HepG2 (cell line): Measurements from ENCODE around the gene NDUFAF3. TPM values are rescaled to one million over a fixed set of nuclear protein-coding genes. Genes with fewer than 3 reads are reported as not detected.

ENCODE experiments used
- ARID2 ChIP-seq: sonication (generic); formaldehyde crosslinking; IDR thresholded peaks from 2 replicates; pipeline ENCODE4 v1.8.1; 2022; ENCODE audit warnings: mild to moderate bottlenecking, missing genetic modification reagents, borderline replicate concordance
- HDAC1 ChIP-seq: sonication (generic); formaldehyde crosslinking; IDR thresholded peaks from 2 replicates; pipeline ENCODE4 v1.5.1; 2020; ENCODE audit warnings: mild to moderate bottlenecking, missing genetic modification reagents
- HIVEP1 ChIP-seq: sonication (generic); formaldehyde crosslinking; IDR thresholded peaks from 2 replicates; pipeline ENCODE4 v1.4.0; 2020; ENCODE audit warnings: mild to moderate bottlenecking, missing genetic modification reagents
- JUNB ChIP-seq: sonication (generic); formaldehyde crosslinking; IDR thresholded peaks from 2 replicates; pipeline ENCODE4 v1.8.0; 2022; ENCODE audit warnings: missing genetic modification reagents, mild to moderate bottlenecking, borderline replicate concordance
- KLF12 ChIP-seq: sonication (generic); formaldehyde crosslinking; IDR thresholded peaks from 2 replicates; pipeline ENCODE4 v1.4.0; 2020; ENCODE audit warnings: missing genetic modification reagents, borderline replicate concordance
- MYNN ChIP-seq: sonication (generic); formaldehyde crosslinking; IDR thresholded peaks from 2 replicates; pipeline ENCODE4 v1.4.0; 2020; ENCODE audit warnings: mild to moderate bottlenecking, low read depth, missing genetic modification reagents
- NCOR1 ChIP-seq: fragments of 200-600 bp; sonication (generic); IDR thresholded peaks from 2 replicates; pipeline ENCODE4 v1.7.0; 2017; ENCODE audit warnings: antibody characterized with exemption, low read length, borderline replicate concordance
- NFKBIZ ChIP-seq: IDR thresholded peaks from 2 replicates; pipeline ENCODE4 v1.6.1; 2018; ENCODE audit warnings: missing genetic modification reagents, missing compliant biosample characterization
- NFYB ChIP-seq: sonication (generic); formaldehyde crosslinking; IDR thresholded peaks from 2 replicates; pipeline ENCODE4 v1.4.0; 2020; ENCODE audit warnings: missing genetic modification reagents
- NONO ChIP-seq, 2 experiments: fragments of 450-650 bp in 1 of 2; sonication (generic) in 1 of 2; formaldehyde crosslinking in 1 of 2; IDR thresholded peaks in 1 of 2; conservative IDR thresholded peaks in 1 of 2; 2 replicates each; pipeline versions ENCODE4 v1.6.1 to v1.8.0; 2017 to 2022; ENCODE audit warnings: mild to moderate bottlenecking in 1 of 2, missing genetic modification reagents in 1 of 2, moderate library complexity in 1 of 2
- NR0B2 ChIP-seq: sonication (generic); formaldehyde crosslinking; IDR thresholded peaks from 2 replicates; pipeline ENCODE4 v1.4.0; 2020; ENCODE audit warnings: mild to moderate bottlenecking, missing genetic modification reagents
- PPARG ChIP-seq: conservative IDR thresholded peaks from 2 replicates; pipeline ENCODE4 v1.6.1; 2016; ENCODE audit warnings: missing biosample characterization, missing genetic modification reagents
- SMARCC2 ChIP-seq: fragments of 450-650 bp; IDR thresholded peaks from 2 replicates; pipeline ENCODE4 v1.6.1; 2017; ENCODE audit warnings: antibody characterized with exemption, mild to moderate bottlenecking
- SPEN ChIP-seq: sonication (generic); formaldehyde crosslinking; IDR thresholded peaks from 2 replicates; pipeline ENCODE4 v1.5.1; 2020; ENCODE audit warnings: low read depth, mild to moderate bottlenecking, missing genetic modification reagents
- TAF1 ChIP-seq: sonication (generic); formaldehyde crosslinking; IDR thresholded peaks from 2 replicates; pipeline ENCODE4 v1.4.0; 2020; ENCODE audit warnings: missing genetic modification reagents
- ZBTB42 ChIP-seq: sonication (generic); formaldehyde crosslinking; IDR thresholded peaks from 2 replicates; pipeline ENCODE4 v1.5.0; 2020; ENCODE audit warnings: mild to moderate bottlenecking, missing genetic modification reagents
- ZNF382 ChIP-seq: sonication (generic); formaldehyde crosslinking; IDR thresholded peaks from 2 replicates; pipeline ENCODE4 v1.5.0; 2020; ENCODE audit warnings: missing genetic modification reagents, mild to moderate bottlenecking, borderline replicate concordance
- ZNF496 ChIP-seq: sonication (generic); formaldehyde crosslinking; IDR thresholded peaks from 2 replicates; pipeline ENCODE4 v1.8.1; 2023; ENCODE audit warnings: mild to moderate bottlenecking, moderate library complexity, missing genetic modification reagents; ENCODE audit not compliant: insufficient replicate concordance
- ZNF703 ChIP-seq: sonication (generic); formaldehyde crosslinking; IDR thresholded peaks from 2 replicates; pipeline ENCODE4 v1.5.1; 2020; ENCODE audit warnings: missing genetic modification reagents, mild to moderate bottlenecking, moderate library complexity, borderline replicate concordance
- ZNF747 ChIP-seq: sonication (generic); formaldehyde crosslinking; IDR thresholded peaks from 2 replicates; pipeline ENCODE4 v1.8.1; 2023; ENCODE audit warnings: missing genetic modification reagents, mild to moderate bottlenecking, borderline replicate concordance
- ZNF782 ChIP-seq: sonication (generic); formaldehyde crosslinking; IDR thresholded peaks from 2 replicates; pipeline ENCODE4 v1.4.0; 2020; ENCODE audit warnings: missing genetic modification reagents, mild to moderate bottlenecking, borderline replicate concordance
- ZSCAN25 ChIP-seq: sonication (generic); formaldehyde crosslinking; IDR thresholded peaks from 2 replicates; pipeline ENCODE4 v1.8.0; 2022; ENCODE audit warnings: mild to moderate bottlenecking, missing genetic modification reagents
- polyA plus RNA-seq, 8 experiments: library from polyadenylated mRNA; depleted of rRNA in 3 of 8; stranded (reverse) in 7 of 8; unstranded in 1 of 8; fragments of >200 nt; fragmentation: Illumina TruSeq in 4 of 8; extraction: Trizol in 4 of 8; gene quantifications; 2 replicates each; pipeline versions ENCODE4 v1.2.1 to v1.2.3, GENCODE V29; 2011 to 2016; ENCODE audit warnings: low read depth in 4 of 8, missing spikeins in 1 of 8, mixed read lengths in 1 of 8; ENCODE audit not compliant: insufficient read depth in 1 of 8
- total RNA-seq, 5 experiments: library from RNA; depleted of rRNA; stranded (reverse); fragments of >200 nt; fragmentation: Illumina TruSeq; extraction: Trizol; gene quantifications; 2 replicates each; pipeline ENCODE4 v1.2.3, GENCODE V29; 2016; ENCODE audit warnings: low read depth in 1 of 5
- TF ChIP-seq, protein P1 (sequence below): sonication (generic); formaldehyde crosslinking; IDR thresholded peaks from 2 replicates; pipeline ENCODE4 v1.9.0; 2021; ENCODE audit warnings: missing genetic modification reagents, mild to moderate bottlenecking, borderline replicate concordance
- TF ChIP-seq, protein P2 (sequence below): sonication (generic); formaldehyde crosslinking; IDR thresholded peaks from 2 replicates; pipeline ENCODE4 v1.4.0; 2020; ENCODE audit warnings: mild to moderate bottlenecking, missing genetic modification reagents
- TF ChIP-seq, protein P3 (sequence below): sonication (generic); formaldehyde crosslinking; IDR thresholded peaks from 2 replicates; pipeline ENCODE4 v1.5.0; 2020; ENCODE audit warnings: missing genetic modification reagents

The NDUFAF3 gene
- total and polyA plus RNA-seq, 2 of the 13 experiments (the other 11 are each of a cell fraction or from before 2014, with no cell fraction given) = 39.0 to 50.0 TPM

DNA sequence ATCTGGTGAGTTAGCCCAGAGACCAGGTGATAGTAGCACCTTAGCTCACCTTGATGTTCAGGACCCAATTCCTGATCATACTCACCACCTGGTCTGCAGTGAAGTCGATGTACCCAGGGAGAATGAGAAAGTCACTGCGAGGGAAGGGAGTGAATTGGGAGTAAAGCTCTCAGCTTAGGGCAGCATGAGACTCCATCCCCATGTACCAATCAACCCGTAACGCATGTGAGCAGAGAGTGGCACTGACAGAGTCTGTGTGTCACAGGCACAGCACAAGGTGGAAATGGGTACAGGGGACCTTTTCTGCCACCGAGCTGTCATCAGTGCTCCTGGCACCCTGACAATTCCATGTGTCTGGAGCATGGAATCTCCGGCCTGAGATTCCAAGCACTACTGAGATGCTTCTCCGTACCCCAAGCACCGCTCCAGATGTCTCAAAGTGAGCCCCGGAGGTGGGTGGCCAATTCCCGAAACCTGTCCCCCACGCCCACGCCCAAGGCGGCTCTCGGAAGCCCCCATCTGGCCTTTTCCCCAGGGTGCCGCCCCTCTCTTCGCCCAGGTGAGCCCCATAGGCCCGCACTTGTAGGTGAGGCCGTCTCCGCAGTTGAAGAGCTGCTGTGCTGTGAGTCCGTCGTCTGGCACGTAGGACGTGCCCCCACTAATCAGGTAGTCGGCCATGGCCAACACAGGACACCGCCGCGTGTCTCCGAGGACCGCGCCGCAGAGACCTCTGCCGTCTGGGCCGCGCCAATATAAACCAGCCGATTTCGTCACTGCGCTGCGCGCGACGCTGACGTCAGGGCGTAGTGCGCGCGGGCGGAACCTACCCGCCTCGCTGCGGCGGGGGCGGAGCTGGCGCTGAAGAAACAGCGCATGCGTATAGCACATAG is 7.0 kb downstream of the NDUFAF3 start, which contains the start of gene IMPDH2 (continued):
- no peak for TF ChIP-seq ZBTB42 (CRISPR knock-in tag)
- TF ChIP-seq HIVEP1 (CRISPR knock-in tag) = peak; percentile 93
- no peak for TF ChIP-seq NONO (IDR thresholded peaks at IDR 0.05)
- TF ChIP-seq NONO (CRISPR knock-in tag; conservative IDR thresholded peaks at IDR 0.05) = peak; percentile 94
- TF ChIP-seq MYNN (CRISPR knock-in tag) = 0 out of 2 replicates have a peak, but pooled peaks have one; percentile 51
- no peak for TF ChIP-seq JUNB (CRISPR knock-in tag)
- TF ChIP-seq ZNF782 (CRISPR knock-in tag) = peak; percentile 85
- peak; percentile 90 for TF ChIP-seq TAF1
- no peak for TF ChIP-seq ZNF703
- TF ChIP-seq, protein P1, sequence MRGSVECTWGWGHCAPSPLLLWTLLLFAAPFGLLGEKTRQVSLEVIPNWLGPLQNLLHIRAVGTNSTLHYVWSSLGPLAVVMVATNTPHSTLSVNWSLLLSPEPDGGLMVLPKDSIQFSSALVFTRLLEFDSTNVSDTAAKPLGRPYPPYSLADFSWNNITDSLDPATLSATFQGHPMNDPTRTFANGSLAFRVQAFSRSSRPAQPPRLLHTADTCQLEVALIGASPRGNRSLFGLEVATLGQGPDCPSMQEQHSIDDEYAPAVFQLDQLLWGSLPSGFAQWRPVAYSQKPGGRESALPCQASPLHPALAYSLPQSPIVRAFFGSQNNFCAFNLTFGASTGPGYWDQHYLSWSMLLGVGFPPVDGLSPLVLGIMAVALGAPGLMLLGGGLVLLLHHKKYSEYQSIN (CRISPR knock-in tag) = no peak
- no peak for TF ChIP-seq SMARCC2
- peak; percentile 96 for TF ChIP-seq HDAC1
- peak; percentile 98 for TF ChIP-seq SPEN
- TF ChIP-seq, protein P2, sequence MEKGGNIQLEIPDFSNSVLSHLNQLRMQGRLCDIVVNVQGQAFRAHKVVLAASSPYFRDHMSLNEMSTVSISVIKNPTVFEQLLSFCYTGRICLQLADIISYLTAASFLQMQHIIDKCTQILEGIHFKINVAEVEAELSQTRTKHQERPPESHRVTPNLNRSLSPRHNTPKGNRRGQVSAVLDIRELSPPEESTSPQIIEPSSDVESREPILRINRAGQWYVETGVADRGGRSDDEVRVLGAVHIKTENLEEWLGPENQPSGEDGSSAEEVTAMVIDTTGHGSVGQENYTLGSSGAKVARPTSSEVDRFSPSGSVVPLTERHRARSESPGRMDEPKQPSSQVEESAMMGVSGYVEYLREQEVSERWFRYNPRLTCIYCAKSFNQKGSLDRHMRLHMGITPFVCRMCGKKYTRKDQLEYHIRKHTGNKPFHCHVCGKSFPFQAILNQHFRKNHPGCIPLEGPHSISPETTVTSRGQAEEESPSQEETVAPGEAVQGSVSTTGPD (CRISPR knock-in tag) = no peak
- peak; percentile 93; the same call in 1 of the 2 replicates for TF ChIP-seq ZNF747
- TF ChIP-seq ZNF382 (CRISPR knock-in tag) = no peak
- TF ChIP-seq NFKBIZ (CRISPR knock-in tag) = peak; percentile 85
- TF ChIP-seq ZSCAN25 = peak; percentile 71
- peak; percentile 32; the same call in 1 of the 2 replicates for TF ChIP-seq NFYB (CRISPR knock-in tag)
- TF ChIP-seq, protein P3, sequence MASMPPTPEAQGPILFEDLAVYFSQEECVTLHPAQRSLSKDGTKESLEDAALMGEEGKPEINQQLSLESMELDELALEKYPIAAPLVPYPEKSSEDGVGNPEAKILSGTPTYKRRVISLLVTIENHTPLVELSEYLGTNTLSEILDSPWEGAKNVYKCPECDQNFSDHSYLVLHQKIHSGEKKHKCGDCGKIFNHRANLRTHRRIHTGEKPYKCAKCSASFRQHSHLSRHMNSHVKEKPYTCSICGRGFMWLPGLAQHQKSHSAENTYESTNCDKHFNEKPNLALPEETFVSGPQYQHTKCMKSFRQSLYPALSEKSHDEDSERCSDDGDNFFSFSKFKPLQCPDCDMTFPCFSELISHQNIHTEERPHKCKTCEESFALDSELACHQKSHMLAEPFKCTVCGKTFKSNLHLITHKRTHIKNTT (CRISPR knock-in tag) = 0 out of 2 replicates have a peak, but pooled peaks have one; percentile 76
- peak; percentile 39; the same call in 1 of the 2 replicates for TF ChIP-seq ARID2 (CRISPR knock-in tag)
- peak; percentile 44; the same call in 1 of the 2 replicates for TF ChIP-seq PPARG (CRISPR knock-in tag)
- TF ChIP-seq NR0B2 (CRISPR knock-in tag) = peak; percentile 93
- no peak for TF ChIP-seq NCOR1
- peak; percentile 73; the same call in 1 of the 2 replicates for TF ChIP-seq KLF12
- TF ChIP-seq ZNF496 (CRISPR knock-in tag) = no peak
